Stimulated activated naive CD4-positive, alpha-beta T cell (primary cell): ENCODE results near the gene RHO.
"Not testable (repeated sequence)": the region's sequence is repeated elsewhere in the genome, so short reads cannot be mapped to it uniquely, and the experiment has no call there.

ENCODE experiments used
- DNase-seq, 6 experiments: peaks; one replicate each; lab custom pipeline; 2025; lab: John Stamatoyannopoulos, UW

The RHO gene

DNA sequence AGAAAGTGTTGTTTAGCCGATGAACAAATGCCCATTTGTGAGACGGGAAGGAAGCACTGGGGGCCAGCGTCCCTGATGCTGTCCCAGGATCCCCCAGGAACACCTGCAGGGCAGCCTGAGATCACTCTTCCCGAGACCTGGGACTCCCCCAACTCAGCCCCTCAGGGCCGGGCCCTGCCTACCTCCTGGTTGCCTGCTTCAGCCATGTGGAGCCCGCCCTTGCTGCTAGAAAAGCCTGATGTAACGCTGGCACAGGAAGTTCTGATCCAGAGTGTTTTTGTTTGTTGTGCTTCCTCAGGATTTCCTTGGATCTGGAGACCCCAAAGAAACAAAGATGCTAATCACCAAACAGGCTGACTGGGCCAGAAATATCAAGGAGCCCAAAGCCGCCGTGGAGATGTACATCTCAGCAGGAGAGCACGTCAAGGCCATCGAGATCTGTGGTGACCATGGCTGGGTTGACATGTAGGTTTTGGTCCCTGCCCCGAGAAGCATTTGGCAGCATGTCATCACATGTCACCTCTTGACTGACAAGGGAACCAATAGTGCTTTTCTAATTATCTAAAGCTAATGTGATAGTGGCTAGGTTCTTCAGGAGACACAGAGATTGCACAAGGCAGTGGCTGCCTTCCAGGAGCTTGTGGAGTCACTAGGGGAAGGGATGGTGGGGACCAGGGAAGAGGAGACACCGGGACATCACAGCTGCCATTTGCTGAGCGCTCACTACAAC is 28.7 kb upstream of the RHO start:
- DNase-seq, result not testable (repeated sequence)

DNA sequence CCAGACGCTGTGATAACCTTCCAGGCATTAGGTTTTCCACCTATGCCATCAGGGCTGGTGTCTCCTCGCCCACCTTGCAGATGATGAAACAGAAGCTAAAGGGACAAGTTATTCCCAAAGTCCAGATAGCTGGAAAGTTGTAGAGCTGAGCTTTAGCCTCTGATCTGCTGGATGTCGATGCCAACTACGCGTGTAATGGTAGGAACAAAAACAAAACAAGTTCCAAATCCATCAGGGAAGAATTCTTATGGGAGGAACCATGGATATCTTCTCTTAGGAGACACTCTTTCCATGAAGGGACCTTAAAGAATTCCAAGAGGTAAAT is 28.1 kb upstream of the RHO start:
- no peak for DNase-seq

DNA sequence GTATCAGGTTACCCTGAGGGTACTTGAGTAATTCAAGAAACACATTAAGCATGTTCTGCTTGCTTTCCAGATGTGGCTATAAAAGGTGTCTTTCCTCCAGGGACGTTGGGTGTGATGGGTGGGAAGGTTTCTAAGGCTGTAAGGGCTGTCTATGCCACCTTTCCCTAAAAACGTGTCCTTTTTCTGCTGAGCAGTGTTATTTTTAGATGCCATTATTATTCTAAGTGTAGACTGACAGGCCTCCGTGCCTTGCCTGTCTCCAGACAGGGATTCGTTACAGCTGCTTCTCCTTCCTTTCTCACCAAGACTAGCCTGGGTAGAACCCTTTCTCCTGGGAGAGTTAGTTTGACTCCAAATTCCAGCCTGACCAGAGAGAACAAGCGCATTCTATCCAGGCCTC is 26.8 kb upstream of the RHO start:
- no peak for DNase-seq

DNA sequence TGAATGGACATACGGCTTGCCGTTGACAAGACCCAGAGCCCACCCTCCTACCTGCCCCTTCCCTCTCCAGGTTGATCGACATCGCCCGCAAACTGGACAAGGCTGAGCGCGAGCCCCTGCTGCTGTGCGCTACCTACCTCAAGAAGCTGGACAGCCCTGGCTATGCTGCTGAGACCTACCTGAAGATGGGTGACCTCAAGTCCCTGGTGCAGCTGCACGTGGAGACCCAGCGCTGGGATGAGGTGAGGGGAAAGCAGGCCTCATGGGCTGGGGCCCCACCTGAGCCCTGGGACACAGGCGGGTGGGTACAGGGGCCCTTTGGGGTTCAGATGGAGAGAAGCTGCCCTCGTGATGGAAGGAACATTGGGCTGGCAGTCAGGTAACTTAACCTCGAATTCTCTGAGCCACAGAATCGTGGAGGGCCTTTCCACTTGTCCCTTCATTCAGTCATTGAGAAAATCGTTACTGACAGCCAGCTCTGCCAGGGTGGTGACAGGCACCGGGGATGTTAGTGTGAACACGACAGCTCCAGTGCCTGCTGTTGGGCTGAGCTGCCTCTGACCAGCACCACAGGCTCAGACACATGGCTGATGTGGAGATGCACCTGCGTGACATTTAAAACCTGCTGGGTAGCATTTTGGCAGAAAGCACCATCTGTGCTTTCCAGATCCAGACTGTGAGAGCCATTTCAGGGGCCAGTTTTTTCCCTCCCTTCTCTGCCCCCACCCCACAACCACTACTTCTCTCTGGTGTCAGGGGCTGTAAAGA is 25.6 kb upstream of the RHO start:
- no peak for DNase-seq

DNA sequence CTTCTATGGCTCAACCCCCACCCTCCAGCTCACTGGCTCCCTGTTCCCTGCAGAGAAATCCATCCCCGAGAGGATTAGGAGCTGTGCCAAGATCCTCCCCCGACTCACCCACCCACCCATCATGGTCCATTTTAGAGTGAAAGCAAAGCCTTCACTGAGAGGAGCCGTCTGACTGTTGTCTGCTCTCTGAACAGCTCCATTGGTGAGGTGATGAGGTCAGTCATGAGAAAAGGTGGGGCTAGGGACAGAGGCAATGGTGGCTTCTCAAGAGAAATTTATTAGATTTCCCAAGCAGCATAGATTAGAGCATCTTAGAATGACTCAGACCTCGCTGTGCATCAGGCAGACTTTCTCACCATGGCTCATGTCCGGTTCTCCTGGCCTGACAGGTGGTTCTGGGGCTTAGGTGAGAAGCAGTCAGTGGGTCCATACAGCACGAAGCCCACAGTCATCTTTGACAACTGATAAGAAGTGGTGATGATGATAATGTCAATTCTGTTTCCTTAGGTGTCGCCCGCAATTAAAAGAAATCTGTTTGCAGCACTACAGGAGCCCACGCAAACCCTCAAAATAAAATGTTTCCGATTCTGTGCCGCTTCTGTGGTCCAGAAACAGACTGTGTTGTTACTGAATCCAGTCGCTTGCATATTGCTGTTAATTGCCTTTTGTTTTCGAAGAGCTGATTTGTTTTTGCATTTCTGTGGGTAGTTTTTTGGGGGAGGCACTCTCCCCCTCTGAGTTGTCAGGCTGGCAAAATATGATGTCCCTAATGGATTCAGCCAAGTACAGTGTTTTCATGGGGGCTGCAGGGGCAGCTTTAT is 24.8 kb upstream of the RHO start:
- no peak for DNase-seq

DNA sequence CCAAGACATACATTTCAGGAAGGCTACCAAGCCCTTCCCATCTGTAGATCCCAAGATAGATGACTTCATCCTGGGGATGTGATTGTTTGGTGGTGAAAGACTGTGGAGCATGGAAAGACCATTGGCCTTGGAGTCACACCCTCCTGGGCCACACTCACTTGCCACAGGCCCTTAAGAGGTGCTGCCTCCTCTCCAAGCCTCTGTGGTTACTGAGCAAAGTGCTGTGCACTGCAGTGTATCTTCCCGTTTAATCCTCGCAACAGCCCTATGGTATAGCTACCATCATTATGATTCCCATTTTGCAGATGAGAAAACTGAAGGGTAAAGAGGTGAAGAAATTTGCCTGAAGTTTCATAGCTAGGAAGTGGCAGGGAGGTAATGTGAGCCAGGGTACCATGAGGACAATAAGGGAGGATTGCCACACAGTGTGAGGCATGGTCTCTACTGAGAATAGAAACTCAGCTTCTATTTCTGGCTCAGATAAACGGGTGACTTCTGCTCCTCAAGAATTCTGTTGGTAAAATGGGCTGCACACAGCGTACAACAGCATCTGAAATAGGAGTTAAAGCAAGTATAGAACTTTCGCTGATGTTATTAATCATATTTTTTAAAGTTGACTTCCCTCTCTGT is 23.9 kb upstream of the RHO start:
- no peak for DNase-seq

DNA sequence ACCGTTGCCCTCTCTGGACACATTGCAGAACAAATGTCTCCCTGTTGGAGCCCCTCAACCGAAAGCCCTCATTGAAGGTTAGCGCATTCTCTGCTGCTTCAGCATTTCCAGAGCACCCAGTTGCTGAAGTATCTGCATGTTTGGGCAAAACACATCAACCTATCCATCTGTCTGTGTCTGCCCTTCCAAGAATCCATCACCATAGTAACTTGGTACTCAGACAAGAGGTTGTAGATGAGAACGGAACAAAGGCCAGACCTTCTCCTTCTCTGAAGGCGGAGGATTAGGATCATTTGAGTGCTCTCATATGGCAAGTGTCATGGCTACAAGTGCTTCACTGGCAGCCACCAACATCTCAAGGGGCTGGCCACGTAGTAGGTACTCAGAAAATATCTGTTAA is 23.1 kb upstream of the RHO start:
- DNase-seq, result no peak

DNA sequence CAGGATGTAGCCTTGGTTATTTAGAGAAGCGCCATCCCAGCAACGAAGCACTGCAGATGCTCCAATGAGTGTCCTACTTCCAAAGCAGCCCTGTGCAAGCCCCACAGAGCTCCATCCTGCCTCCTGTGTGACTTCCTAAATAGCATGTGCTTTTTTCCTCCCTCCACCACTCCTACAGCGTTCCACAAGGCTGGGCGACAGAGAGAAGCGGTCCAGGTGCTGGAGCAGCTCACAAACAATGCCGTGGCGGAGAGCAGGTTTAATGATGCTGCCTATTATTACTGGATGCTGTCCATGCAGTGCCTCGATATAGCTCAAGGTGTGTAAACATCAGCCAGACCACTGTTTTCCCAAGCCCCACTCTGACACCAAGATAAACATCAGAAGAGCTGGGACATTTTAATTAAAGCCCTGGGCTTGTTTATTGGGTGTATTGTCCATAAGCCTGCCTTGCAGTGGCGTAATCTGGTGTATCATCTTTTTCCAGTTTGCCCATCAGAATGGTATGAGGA is 22.2 kb upstream of the RHO start:
- DNase-seq, result no peak

DNA sequence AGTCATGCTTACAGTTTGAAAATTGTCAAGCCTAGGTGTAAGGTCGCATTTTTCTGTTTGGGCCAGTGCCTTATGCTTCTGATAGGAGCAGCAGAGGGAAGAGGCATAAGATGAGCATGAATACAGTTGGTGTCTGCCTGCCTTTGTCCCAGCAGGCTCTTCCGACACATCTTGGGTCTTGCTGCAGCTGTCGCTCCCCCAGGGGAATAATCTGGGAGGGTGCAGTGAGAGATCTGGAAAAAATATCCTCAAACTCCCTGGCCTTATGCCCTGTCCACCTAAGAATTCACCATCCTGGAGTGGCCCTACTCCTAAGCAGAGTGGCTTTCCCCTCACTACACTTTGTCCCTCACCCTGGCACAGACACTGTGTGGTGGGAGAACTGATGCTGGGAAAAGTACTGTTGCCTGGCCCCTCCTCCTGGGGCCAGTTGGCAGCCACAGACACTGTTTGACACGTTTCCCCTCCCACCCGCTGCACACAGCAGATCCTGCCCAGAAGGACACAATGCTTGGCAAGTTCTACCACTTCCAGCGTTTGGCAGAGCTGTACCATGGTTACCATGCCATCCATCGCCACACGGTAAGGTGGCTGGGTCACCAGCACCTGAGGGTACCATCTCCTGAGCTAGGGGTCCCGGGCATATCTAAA is 21.1 kb upstream of the RHO start:
- DNase-seq, result no peak

DNA sequence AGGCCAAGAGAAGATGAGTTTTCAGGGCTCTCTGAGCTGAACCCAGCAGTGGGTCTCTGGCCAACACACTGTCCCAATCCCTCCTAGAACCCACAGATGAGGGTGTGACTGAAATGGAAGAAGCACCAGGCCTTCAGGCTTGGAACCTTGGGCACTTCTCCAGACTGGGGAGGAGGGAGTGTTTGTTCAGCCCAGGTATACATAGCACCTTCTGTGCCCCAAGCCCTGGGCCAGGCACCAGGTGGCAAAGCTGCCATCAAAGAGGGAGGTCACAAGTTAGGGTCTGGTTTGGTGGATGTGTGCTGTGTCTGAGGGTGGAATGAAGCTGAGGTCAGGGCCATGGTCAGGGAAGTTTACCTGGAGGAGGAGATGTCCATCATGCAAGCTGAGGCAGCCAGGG is 15.8 kb upstream of the RHO start:
- no peak for DNase-seq

DNA sequence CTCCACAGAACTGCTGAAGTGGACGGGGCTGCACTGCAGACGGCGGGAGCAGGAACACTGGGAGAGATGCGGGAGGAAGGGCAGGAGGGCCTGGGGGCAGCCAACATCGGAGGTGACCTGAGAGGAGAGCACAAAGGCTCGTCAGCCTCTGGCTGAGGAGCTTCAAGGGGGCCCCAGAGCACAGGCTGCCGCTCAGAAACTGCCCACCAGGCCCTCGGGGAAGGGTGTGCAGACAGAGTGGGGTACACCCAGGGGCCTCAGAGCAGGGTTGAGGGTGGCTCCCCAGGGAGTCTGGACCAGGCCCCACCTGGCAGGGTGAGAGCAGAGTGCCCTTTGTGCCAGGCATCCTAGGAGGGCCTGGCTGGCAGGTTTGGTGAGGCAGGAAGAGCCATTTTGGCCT is 14.7 kb upstream of the RHO start:
- no peak for DNase-seq

DNA sequence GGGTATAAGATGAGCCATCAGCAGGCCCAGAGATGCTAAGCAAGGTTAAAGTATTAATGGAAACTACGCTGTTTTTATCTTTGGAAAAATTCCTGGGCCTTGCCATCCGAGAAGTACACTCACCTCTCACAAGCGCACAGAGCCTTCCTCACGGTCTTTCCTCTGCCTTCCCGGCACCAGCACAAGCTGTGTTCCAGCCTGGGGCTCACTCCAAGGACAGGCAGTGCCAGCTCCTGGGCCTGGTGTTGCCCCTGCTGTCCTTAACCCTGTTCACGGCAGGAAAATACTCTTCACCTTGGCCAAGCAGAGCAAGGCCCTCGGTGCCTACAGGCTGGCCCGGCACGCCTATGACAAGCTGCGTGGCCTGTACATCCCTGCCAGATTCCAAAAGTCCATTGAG is 14.3 kb upstream of the RHO start:
- DNase-seq, result no peak

DNA sequence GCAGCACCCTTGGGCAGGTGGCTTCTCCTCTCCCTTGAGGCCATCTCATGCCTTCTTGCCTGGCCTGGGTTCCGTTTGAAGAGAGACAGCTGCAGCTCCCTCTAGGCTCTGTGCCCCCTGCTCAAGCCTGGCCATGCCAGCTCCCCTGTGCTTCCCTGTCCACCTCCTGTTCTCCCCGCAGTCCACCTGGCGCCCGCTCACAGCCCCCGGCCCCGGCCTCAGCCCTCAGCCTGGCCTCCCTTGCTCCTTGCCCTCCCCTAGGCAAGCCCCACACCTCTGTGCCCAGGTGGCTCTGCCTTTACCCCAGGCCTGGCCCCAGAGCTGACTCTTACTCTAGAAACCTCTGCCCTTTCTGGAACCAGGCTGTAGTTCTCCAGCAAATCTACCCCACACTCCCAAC is 13.9 kb upstream of the RHO start:
- no peak for DNase-seq

DNA sequence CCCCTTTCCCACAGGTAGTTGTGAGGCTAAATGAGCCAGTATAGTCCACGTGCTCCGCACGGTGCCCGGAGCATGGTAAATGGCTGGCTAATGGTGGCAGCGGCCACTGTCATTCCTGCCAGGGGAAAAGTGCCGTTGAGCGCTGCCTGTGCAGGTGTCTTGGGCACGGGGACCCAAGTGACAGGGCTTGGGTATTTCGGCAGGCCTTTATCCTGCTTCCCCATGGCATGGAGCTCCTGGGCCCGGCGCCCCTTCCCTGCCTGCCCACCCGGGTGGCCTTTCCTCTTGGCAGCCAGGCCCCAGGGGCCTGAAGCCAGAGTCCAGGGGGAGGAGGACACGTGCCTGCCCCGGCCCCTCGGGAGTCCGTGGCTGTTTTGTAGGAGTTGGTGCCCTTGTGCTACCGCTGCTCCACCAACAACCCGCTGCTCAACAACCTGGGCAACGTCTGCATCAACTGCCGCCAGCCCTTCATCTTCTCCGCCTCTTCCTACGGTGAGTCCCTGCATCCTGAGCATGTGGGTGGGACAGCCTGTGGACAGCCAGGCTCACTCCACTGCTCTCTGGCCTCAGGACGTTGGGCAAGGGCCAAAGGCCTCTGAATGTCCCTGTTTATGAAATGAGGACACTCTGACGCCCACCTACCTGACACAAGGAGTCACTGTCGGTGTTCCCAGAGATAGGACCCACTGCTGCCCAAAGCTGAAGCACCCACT is 13.2 kb upstream of the RHO start:
- not testable (repeated sequence) for DNase-seq

DNA sequence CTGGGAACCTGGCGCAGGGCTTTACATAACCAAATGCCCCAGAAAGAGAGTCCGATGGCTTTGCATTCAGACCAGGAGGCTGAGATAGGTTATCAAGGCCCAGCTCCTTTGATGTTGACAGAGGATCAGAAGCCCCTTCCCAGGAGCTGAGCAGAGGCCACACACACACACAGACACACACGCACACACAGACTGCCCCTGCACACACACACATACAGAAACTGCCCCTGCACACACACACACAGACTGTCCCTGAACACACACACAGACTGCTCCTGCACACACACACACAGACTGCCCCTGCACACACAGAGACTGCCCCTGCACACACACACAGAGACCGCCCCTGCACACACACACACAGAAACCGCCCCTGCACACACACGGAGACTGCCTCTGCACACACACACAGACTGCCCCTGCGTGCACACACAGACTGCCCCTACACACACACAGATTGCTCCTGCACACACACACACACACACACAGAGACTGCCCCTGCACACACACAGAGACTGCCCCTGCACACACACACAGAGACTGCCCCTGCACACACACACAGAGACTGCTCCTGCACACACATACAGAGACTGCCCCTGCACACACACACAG is 12.5 kb upstream of the RHO start:
- not testable (repeated sequence) for DNase-seq

DNA sequence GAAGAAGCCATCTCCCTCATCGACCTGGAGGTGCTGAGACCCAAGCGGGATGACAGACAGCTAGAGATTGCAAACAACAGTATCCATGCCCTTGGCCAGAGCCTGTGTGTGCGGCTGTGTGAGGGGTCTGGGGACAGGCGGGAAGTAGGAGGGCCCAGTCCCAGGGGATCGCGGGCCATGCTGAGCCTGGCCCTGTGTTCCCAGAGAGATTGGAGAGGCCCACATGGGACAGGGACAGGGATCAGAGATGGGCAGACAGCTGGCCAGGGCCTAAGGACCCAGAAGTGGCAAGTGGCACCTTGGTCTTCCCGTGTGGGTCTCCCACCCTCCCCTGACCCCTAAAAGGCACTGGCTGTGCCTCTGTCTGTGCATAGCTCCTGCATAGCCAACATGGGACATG is 10.9 kb upstream of the RHO start:
- DNase-seq, result no peak

DNA sequence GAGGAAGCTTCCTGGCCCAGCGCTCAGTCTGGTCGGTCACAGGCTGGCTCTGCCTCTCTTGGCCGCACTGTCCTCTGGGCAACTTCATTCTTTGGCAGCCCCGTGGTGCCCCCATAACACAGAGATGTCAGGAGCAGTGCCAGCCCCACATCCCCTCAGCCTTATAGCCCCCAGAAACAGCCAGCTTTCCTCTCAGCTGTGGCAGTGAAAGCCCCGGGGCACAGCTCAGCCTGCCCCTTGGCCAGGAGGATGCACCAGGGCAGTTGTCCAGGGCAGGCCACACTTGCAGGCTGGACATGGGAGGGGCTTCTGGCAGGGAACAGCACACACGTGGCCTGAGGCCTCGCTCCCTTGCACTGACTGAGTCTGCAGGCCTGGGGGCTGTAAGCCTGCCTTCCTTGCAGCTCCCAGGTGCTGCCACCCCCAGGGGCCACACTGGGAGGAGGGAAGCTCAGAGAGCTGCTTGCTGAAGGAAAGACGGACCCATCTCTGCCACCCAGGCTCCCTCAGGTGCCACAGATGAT is 10.3 kb upstream of the RHO start:
- no peak for DNase-seq

DNA sequence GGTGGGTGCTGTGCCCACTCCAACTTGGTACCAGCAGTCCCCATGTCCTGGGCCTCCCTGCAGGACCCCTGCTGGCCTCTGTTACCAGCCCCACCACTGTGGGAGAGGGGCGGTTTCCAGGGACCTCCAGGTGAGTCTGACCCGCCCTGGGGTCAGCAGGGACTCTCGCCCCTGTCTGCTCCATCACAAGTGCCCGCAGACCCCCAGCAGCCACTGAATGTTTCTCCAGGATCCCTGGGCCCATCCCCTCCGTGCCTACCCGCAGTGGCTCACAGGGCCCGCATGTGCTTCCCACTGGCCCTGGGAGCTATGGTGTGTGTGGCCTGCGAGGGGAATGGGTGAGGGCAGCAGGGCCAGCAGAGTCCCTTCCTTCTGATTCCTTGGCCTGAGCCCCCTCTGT is 9.9 kb upstream of the RHO start:
- DNase-seq, result no peak

DNA sequence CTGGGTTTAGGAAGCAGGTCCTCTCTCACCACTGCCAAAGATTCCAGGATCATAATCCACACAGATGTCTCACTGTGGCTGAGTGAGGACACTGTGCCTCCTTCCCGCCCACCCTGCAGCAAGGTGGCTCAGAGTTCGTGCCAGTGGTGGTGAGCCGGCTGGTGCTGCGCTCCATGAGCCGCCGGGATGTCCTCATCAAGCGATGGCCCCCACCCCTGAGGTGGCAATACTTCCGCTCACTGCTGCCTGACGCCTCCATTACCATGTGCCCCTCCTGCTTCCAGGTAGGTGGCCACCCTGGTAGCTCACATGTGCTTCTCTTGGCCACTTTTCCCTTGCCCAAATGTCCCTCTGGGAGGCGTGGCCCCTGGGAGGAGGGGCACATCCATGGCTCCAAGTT is 9.0 kb upstream of the RHO start:
- DNase-seq, result no peak

DNA sequence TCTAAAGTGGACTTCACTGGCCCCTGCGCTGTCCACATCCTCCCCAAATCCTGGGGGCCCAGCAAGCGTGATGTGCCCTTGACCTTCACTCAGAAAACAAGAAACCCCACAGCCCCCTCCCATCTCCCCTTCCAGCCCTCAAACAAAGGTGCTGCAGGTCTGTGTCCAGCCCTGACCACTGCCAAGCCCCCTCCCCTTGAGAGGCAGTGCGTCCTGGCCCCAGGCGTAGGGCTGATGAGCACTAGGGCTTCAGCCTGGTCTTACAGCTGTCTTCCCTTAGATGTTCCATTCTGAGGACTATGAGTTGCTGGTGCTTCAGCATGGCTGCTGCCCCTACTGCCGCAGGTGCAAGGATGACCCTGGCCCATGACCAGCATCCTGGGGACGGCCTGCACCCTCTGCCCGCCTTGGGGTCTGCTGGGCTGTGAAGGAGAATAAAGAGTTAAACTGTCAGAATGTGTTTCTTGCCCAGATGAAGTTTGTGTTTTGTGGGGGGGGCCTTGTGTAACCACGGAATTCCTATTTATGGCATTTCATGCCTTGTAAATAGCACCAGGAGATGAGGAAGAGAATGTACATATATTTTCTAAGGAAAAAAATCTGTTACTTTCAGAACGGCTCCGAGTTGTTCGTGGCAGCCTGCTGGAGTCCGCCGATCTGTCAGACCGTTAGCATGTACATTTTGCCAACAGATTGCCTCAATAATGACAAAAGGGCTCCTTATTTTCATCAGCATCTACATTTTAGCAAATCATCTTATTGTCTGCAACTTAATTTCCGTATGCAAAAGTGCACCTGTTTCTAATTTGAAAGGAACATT is 8.3 kb upstream of the RHO start:
- DNase-seq, result no peak
